Endometrial microvascular endothelial cells (primary cell): ENCODE measurements around the gene ALOX5AP. TPM values are rescaled to one million over a fixed set of nuclear protein-coding genes. Genes with fewer than 3 reads are reported as not detected.

Experiments used
- in situ Hi-C: cut with HindIII; loops from 2 replicates; pipeline ENCODE4 v1.10.0; 2017; ENCODE audit warnings: low sequenced_read_pairs, low pct_unique_long_range_greater_than_20kb; ENCODE audit errors: inconsistent ontology term
- total RNA-seq: library from RNA; depleted of rRNA; stranded (reverse); fragments of >200 nt; gene quantifications from one replicate; pipeline ENCODE4 v1.2.3, GENCODE V29; 2015; ENCODE audit errors: inconsistent ontology term

Gene ALOX5AP
- total RNA-seq, 1 donor from 2014 or later, result 1.1 TPM

DNA sequence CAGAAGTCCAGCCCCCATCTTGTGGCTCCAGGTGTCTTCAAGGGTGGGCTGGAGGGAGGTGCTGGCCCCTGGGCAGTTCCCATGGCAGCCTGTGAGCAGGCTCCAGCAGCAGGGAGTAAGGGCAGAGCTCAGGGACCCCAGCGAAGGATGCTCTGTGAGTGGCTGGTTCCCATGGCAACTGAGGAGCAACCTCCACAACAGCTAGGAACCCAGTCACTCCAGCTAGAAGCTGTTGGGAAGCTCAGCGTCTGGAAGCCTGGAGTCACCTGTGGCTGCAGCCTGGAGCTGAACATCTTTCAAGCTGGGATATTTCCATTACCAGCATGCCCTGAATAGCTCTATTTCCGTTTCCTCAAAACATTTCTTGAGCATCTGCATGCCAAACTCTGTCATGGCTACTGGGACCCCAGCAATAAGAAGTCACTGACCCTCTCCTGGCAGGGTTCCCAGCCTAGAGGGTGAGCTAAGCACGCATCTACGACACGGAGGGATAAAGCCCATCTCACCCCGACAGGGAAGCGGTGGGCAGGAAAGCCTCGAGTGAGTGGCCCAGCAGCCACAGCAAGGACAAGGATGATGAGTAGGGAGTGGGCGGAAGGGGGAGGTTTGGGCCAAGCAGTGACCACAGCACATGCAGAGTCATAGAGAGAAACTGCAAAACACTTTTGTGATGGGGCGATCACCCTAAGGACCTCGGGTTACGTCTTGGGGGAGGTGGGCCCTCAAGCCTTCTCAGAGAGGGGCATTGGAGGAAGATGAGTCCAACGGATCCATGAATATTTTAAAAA is 52.6 kb downstream of the ALOX5AP start:
- in situ Hi-C loops, result no loop called here

DNA sequence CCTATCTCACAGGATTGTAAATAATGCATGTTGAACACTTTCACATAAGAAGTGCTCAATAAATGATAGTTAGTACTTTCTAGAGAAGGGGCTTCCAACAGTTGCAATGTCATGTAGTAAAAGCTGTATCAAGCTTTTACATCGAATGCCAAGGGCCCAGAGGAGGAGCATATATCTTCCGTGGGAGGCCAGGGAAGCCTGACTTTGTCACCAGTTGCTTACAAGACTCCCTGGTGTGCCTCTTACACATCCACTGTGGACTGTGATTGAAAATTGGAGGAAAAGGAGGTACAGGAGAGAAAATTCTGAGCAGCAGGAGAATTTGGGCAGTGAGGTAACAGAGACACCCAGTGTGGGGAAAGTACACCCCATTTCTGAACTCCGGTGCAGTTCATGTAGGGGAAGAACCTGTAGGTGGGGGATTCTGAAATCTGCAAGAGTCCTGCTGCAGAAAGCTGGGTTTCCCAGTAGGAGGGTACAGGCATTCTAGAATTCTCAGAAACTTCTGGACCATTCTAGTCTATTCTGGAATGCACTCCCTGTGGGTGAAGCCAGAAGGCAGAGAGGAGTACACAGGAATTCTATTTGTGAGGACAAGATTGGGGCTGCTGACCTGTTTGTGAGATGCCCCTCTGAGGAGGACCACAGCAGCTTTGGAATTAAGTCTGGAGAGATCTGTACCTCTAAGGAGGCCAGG is 54.0 kb downstream of the ALOX5AP start:
- in situ Hi-C loops, result no loop called here

DNA sequence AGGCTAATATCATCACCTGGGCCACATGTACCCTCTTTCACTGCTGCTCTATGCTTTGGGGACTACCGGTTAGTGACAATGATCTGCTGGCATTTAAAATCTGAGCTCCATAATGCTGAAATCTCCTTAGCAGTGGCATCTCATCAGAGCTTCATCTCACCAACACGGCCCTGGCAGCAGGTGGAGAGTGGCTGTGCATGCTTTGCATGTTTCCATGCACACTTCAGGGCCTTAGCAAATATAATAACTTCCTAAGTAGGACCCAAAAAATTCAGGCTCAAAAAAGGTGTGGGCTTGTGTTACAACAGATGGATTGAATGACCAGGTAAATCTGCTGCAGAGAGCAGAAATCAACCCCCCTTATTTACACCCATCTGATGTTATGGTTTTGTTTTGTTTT is 55.2 kb downstream of the ALOX5AP start:
- in situ Hi-C loops, result loop anchor here (10.0 kb wide), 1 partner anchor 326 kb away; the partner anchor contains the start of gene HMGB1

DNA sequence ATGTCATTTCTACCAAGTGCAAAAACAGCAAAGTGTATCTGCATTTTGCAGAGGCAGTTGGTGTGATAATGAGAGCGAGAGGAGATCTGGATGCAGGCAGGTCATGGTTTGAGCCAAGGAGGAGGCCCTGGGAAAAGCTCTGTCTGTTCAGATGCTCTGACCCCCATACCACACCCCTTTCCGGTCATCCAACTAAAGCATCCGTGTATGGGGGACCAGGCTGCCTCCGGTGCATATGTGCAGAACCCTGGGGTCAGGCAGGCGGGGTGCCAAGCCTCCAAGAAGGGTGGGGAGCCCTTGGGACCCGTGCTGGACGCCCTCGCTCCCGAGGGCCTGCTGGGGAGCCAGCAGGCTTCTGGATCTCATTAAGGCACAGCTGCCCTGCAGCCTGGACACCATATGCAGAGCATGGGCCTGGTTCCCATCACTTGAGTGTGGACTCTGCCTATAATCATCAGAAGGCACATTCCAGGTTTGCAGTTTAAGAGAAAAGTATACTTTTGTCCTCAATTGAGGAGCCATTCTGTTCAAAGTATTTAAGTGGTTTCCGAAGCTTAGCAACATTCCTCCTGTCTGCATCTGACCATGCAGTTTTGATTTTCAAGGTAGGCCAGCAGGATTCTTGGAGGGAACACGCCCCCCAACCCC is 56.1 kb downstream of the ALOX5AP start:
- in situ Hi-C loops, result loop anchor here (10.0 kb wide), 1 partner anchor 327 kb away; the partner anchor contains the start of gene HMGB1

DNA sequence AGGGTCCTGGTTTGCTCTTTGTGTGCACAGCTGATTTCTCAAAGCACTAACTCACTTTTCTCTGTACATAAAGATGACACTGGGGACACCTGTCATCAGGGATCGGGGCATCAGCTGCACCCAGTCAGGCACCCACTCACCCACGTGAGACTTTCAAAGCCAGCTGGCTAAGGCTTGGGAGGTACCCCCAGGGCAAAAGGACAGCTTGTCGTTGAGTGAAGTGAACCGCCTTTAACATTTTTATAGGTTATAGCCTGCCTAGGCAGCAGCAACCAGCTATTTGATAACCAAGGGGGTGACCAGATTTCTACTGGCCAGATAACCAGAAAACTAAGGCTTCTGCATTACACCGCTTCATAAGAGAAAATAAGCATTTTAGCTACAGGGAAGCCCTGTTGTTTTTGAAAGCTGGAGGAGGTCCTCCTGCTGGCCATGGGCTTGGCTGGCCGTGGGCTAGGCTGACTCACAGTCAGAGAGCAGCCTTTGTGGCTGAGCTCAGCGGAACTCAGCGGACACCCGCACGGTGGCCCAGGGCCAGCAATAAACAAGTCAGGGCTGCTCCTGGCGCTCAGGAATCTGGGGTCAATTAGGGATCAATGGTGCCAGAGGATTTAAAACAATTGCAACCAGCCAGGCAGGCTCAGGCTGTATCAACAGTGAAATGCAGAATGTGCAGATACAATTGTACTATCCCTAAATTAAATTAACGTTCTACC is 57.1 kb downstream of the ALOX5AP start:
- in situ Hi-C loops, result loop anchor here (10.0 kb wide), 1 partner anchor 328 kb away; the partner anchor contains the start of gene HMGB1

DNA sequence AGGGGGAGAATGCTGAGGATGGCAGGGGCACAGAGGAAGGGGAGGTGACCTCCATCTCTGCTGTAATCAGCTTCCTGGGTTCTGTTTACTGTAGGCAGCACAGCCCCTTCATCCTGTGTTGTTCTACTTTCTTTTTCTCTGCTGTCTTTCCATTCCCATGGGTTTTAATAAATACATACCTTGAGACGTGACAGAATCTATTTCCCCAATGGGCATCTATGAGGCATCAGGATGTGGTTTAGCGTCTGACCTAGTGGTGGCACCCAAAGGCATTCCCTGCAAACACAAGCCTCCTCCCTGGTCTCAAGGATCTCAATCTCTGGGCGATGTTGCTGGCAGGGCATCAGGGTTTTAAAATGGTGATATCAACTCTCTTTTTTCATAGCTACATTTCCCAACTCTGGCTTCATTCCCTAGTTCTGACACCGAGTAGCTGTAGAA is 60.8 kb downstream of the ALOX5AP start:
- in situ Hi-C loops, result loop anchor here (10.0 kb wide), 1 partner anchor 331 kb away; the partner anchor contains the start of gene HMGB1

DNA sequence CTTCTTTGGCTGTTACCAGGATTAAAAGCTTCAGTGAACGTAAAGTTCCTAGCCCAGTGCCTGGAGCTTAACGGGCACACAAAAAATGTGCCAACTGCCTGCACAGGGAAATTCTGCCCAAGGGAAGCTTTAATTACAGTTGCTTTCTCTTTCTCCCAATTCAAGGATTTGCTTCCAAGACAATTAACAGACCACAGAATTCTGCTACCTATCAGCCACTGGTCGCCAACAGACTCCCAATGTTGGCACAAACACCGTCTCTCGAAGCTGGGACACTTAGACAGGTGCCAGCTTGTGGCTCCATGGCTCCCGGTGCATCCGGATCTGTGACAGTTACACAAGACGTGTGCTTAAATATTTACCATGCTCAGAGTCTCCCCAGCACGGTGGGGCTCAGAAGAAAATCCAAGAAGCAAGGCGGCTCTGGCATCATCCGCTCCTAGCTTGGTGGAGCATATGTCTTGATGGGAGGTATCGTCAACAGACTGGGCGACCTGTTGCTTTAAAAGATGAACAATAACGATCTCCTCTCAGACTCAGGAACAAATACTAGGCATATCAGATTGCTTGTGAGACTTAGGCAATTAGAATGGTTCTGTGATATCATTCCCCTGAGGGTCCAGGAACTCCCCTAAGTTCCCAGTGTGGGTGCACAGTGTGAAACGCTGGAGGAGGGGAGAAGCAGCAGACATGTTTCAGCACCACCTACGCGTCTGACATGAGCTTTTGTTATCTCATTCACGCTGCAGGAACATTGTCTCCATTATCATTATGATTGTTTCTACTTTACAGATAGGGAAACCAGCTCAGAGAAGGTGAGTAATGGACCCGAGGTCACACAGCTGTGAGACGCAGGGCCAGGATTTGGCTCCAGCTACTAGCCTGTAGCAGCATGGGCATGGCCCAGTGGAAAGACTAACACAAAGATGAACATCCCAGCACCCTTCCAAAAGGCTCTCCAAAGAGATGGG is 61.6 kb downstream of the ALOX5AP start:
- in situ Hi-C loops, result loop anchor here (10.0 kb wide), 1 partner anchor 332 kb away; the partner anchor contains the start of gene HMGB1

DNA sequence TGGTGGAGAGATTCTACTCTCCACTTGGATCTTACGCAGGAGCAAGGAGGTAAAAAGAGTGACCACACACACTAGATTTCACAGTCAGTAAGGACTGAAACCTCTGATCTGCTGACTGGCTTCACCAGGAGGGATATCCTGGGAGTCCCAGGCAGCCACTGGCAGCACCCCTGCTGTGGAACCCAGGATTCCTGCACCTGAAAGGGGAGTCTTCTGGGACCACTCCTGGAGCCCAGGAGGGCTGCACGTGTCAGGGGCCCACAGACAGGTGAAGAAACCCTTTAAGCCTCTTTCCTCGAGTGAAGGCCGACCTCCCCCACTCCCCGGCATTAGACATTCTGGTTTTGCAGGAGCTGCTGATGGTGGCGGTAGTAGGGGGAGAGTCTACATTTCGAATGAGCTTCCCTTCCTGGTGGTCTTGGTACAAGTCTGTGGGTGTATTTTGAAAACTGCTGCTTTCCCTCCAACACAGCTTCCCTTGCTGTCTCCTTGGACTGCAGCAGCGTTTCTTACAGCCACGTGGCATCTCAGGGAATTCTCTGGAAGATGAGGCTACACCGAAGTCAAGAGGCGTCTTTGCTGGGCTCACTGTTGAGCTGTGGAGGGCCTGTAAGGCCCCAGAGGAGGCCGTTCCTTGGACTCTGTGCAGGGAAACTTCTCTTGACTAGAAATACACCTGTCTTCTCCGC is 62.6 kb downstream of the ALOX5AP start:
- in situ Hi-C loops, result loop anchor here (10.0 kb wide), 1 partner anchor 333 kb away; the partner anchor contains the start of gene HMGB1

DNA sequence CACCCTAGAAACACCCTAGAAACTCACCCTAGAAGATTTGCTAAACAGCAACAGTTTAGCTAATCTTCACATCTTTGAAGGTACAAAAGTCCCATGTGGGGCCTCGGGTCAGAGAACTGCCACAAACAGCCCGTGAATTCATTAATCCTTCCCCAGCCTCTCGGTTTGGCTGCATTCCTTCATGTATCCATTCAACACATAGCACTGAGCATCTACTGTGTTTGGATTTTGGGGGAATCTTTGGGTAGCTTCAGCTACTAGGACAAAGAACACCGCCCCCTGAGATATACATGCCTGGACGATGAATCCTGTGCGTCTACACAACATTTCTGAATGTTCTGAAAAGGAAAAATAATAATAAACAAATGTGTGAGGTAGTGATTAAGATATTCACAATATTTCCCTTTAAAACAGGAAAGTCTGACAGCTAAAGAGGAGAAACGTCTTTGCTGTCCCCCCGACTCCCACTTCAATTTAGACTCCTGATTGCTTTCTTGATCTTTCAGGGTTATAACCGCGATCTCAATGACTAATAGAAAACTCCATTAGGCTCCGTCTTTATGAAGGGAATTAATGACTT is 63.5 kb downstream of the ALOX5AP start:
- in situ Hi-C loops, result loop anchor here (10.0 kb wide), 1 partner anchor 334 kb away; the partner anchor contains the start of gene HMGB1

DNA sequence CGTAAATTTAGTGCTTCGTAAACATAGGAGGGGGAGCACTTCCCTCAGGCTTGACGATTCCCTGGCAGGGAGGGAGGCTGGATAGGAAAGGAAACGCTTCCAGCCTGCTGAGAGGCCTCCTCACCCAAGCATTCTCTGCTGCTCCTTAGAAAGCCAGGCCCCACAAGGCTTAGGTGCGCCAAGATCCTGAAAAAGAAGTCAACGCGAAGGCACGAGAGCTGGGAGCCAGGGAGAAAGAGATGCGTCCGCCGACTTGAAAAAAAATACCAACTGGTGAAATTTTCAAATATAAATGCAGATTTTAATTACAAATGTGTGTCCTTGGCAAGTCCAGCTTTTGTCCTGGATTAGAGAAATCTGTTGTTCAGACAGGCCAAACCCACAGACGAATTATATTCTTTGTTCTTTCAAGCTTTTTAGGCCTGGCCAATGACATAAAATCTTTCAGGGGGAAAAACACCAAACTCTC is 64.0 kb downstream of the ALOX5AP start:
- in situ Hi-C loops, result loop anchor here (10.0 kb wide), 1 partner anchor 335 kb away; the partner anchor contains the start of gene HMGB1

DNA sequence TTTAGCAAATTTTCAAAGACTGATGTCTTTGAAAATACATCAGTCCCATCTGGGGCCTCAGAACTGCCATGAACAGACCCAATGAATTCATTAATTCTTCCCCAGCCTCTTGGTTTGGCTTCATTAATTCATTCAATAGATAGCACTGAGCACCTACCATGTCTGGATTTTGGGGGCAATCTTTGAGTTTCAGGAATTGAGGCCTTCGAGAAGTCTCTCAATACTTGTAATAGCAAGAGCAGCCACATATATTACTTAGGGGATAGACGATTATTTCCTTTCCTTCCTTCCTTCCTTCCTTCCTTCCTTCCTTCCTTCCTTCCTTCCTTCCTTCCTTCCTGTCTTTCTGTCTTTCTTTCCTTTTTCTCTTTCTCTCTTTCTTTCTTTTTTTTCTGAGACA is 64.8 kb downstream of the ALOX5AP start:
- in situ Hi-C loops, result loop anchor here (10.0 kb wide), 1 partner anchor 125 kb away; no protein-coding TSS in a partner anchor

DNA sequence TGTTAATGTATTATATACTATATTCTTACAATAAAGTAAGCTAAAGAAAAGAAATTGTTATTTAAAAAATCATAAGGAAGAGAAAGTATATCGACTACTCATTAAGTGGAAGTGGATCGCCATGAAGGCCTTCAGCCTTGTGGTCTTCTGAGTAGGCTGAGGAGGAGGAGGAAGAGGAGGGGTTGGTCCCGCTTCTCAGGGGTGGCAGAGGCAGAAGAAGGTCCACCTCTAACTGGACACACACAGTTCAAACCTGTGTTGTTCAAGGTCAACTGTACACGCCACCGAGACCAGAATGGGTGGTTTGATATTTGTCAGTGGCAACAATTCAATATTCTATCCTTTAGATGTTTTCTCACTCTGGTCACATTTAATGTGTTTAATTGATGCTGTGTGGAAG is 67.2 kb downstream of the ALOX5AP start:
- in situ Hi-C loops, result loop anchor here (10.0 kb wide), 1 partner anchor 128 kb away; no protein-coding TSS in a partner anchor

DNA sequence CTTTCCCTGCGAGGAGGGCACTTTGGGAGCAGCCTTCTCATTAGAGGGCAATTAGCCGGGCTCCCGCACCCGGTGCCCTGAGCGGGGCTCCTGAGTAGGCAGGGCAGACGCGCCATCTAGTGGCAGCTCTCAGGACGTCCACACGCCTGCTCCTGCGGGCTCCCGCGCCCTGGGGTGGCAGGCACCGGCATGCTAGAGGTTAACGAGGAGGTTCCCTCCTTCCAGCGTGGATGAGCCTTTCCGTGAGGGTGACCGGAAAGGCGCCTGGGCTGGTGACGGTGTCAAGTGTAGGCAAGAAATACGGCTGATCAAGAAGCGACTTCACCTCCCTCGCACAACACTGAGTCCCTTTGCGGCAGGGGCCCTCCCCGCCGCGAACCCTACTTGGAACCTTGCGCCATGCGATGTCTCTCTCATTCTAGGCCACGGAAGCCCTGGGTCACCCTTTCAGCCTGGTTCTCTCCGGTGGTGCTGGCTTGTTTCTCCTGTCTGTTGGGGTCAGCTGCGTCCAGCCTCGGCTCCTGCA is 67.7 kb downstream of the ALOX5AP start:
- in situ Hi-C loops, result loop anchor here (10.0 kb wide), 1 partner anchor 128 kb away; no protein-coding TSS in a partner anchor

DNA sequence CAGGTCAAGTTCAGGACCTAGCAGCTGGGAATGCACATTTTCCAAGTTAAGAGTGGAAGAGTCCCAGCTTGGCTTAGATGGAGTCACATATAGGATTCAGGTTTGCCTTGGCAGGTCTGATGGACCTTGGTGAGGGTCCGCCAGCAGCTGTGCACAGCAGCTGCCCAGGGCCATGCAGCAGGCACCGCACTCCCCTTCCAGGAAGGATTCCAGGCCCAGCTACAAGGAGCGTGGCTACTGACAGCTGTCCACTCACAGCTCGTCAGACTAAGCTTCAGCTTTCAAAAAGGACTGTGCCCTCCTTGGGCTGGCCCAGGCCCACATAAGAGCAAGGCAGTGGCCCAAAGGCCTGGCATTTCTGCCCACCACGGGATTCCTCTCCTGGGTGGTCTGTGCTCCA is 68.4 kb downstream of the ALOX5AP start:
- in situ Hi-C loops, result loop anchor here (10.0 kb wide), 1 partner anchor 129 kb away; no protein-coding TSS in a partner anchor

DNA sequence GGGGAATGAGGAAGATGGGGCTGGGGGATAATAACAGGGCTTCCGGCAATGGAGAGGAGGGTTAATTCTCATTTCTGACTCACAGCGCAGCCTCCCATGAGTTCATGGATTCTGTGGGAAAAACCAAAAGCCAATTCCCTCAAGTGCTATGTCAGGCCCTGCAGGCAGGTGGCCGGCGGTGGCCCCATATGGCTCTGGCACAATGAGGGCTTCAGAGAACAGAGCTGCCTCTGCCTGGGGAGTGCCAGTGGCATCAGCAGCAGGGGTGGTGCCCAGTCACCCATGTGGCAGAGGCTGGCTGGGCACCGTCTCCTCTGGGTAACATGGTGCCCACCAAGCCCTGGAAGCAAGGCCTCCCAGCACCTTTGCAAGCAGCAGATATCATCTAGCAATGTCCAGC is 69.1 kb downstream of the ALOX5AP start:
- in situ Hi-C loops, result loop anchor here (10.0 kb wide), 1 partner anchor 130 kb away; no protein-coding TSS in a partner anchor

DNA sequence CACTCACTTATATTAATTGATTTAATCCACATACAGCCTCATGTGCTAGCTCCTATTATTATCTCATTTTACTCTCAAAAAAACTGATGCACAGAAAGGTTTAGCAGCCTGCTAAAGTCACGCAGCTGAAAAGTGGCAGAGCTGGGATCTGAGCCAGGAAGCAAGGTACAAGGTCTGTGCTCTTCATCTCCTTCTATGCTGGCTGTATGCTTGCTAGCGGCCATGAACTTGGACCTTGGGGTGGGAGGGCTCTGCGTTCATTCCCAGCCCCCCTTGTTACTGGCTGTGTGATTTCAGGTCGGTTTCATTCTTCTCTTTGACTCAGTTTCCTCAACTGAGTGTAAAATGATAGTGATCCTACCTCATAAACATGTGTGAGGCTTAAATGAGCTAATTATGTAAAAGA is 69.8 kb downstream of the ALOX5AP start:
- in situ Hi-C loops, result loop anchor here (10.0 kb wide), 1 partner anchor 130 kb away; no protein-coding TSS in a partner anchor
